Stimulated activated CD8-positive, alpha-beta memory T cell treated with anti-CD3 and anti-CD28 coated beads, Interleukin-12 subunit alpha, Interleukin-12 subunit beta, amount 100 ng/mL, for 24 hours (primary cell): ENCODE measurements around the gene RPA3.
"Not testable (repeated sequence)": the region's sequence is repeated elsewhere in the genome, so short reads cannot be mapped to it uniquely, and the experiment has no call there.

Experiments
- DNase-seq: peaks from one replicate; pipeline ENCODE4 v3.0.0-alpha.2; 2020; ENCODE audit errors: extremely low read depth

The RPA3 gene

DNA sequence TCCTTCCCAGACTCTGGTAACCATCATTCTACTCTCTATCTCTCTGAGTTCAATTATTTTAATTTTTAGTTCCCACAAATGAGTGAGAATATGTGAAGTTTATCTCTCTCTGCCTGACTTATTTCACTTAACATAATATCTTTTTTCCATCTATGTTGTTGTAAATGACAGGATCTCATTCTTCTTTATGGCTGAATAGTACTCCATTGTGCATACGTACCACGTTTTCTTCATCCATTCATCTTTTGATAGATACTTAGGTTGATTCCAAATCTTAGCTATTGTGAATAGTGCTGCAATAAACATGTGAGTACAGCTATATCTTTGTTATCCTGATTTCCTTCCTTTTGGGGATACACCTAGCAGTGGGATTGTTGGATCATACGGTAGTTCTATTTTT is 23.9 kb downstream of the RPA3 start:
- DNase-seq: no peak

DNA sequence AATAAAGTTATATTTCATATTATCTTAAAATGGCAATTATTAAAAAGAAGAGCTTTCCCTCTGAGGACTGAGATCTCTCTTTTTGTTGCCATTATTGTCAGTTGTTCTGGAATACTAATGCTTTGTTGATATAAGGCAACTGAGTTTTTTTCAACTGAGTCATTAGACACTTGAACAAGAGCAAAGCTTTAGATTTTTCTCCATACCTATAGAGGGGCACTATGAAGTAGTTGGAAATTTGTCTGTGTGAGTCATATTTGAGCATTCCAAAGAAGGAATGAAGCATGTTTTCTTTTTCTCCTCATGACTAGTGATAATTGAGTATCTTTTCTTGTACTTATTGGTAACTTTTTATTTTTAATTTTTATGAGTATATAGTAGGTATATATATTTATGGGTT is 24.5 kb downstream of the RPA3 start:
- DNase-seq: no peak

DNA sequence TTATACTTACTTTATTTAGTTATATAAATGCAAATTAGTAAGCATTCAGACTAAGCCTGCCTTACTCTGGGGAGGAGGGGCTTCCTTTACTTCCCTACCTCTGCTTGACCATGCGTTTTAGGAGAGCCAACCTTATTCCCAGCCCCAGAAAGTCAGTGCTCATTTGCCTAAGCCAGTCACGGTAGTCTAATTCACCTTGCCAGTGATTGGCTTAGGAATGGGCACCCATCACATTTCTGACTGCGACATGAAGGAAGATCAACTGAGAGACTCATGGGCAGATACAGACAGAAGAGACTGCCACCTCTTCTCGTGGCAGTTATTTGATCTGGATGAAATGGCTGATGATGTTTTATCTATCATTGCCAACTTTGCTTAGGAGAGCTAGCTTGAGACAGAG is 29.5 kb downstream of the RPA3 start:
- no peak for DNase-seq

DNA sequence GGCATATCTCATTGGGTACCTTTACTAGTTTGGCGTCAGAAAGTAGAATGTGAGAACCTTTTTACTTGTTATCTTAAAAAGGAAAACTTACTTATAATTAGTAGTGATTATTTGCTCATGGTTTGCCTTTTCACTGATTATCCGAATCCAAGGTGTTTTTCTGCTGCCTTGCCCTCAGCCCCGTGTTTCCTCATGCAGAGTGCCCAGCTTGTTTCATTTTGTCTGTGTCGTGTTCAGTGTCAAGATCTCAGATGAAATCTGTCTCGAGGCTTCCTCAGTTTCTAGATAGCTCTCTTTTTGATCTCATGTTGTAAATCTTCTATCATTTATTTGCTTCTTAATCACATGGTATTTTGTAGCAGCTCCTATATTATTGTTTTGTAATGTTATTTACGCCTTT is 30.1 kb downstream of the RPA3 start:
- DNase-seq: no peak

DNA sequence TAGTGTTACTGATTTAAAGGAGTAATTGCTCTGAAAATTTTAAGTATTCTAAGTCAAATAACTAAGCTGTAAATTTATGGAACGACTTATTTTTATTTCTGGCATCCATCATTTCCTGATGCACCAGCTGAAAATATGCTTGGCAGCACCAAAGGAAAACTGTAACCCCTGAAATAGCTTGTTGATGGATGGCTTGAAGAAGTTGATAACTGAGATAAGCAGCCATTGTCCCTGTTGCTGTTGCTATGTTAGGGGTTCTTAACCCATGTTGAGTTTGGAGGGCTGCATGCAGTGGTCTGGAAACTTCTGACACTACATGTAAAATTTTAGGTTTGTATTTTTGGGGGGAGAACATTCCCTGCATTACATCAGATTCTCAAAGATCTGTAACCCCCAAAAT is 30.6 kb downstream of the RPA3 start:
- no peak for DNase-seq

DNA sequence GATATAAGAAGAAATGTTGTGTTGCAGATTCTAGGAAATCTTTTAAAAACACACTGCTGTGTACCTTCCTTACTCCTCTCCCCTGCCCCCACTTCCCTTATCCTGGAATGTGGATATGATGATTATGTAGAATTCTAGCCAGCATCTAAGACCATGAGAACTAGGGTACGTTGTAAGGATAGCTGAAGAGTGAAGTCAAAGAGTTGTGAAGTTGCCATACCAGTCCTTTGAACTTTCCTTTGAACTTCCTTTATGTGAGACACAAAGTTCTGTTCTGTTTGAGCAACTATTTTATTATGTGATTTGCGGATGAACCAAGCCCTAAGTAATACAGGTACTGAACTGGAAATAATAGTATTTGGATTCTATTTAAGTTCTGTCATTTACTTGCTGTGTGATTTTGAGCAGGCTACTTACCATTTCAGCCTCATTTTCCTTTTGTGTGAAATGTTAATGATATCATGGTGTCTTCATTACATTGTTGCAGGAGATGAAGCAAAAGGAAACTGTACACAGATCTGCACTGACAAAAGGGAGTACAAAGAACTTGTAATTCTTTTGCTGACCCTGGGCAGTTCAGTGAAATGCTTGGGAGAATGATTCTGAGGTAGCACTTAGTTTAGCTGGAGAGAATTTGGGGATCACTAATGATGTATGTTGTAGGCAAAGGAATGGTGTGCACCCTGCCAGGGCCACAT is 31.4 kb downstream of the RPA3 start:
- DNase-seq: no peak

DNA sequence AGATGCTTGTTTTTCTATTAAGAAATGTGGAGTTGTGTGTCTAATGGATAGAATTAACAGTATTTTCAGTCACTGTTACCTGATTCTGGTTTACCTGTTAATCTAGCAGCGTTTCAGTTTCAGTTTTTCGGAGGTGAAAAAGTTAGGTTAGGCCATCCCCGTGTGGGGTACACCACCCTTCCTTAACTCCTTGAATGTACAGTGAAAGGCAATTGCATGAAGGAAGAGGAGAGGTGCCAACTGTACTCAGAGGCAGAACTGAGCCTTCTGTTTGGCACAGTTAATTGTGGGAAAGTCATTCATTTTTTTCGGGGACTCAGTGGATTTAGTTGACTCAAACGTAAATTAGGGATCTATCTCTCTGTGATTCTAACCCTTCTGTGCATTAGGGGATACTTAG is 35.5 kb downstream of the RPA3 start:
- DNase-seq: no peak

DNA sequence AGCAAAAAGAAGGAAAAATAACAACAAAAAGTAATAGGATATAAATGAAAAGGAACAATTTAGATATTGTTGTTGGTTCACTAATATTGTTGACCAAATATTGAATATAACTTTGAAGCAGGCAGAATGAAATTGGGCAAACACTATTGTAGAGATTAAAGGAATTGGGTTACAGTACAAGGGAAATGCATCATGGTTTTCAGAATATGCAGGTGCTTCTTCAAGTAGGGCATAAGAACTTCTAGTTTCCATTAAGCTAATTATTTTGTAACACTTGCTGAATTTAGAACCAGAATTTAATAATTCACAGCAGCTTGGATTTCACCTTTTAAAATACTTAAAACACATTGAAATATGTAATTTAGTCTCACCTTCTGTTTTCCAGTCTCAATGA is 36.5 kb downstream of the RPA3 start:
- DNase-seq: no peak

DNA sequence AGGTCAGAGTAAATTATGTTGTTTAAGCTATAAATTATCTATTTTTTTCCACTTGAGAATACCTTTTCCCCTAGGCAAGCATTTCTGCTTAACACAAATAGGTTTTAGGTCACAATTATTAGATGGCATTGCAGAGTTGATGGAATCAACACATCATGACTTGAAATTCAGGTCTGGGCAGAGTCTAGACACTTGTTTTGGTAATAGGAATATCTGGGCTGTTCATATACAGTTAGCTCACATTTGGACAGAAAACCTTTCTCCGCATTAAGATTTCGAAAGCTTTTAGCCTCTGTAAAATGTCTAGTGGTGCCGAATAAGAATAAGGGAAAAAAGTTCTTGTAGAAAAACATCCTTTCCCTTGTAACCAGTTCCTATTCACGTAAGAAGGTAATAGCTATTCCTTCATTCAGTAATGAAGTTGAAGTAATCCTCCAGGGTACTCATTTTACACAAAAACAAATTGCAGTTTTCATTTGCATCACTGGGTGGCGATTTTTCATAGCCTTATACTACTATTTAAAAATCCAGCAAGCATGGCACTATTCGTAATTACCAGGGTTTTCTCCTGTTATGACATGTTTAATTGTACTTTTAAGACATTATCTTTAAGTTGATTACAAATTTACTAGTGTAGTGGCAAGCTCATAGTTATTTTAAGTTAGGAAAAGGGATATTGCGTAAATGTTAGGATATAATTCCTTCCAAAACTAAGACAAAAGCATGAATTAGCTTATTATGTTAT is 37.0 kb downstream of the RPA3 start:
- no peak for DNase-seq

DNA sequence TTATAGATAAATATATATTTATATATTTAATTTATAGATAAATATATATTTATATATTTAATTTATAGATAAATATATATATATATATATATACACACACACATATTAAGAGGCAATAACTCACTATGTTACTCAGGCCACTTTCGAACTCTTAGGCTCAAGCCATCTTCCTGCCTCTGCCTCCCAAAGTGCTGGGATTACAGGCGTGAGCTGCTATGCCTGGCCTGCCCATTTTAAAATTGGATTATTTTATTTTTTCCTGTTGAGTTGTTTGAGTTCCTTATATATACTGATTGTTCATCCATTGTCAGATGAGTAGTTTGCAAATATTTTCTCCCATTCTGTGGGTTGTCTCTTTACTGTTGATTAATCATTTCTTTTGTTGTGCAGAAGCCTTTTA is 38.8 kb downstream of the RPA3 start:
- DNase-seq: not testable (repeated sequence)

DNA sequence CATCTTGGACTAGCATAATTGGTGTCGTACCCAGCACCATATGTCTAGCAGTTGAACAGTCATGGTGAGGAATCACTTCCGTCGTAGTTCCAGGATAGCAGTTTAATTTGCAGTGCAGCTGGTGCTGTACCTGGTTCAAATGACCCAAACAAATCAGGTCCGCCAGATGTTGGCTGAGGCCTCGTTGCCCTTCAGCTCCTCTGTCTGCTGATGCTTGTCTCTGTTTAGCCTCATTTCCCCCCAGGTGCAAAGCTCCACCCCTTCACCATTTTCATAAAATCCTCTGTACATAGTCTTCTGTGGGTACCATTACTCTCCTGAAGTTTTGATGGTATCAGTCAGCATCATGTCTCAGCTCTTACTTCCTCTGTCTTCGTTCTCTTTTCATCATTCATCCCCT is 42.7 kb downstream of the RPA3 start:
- no peak for DNase-seq

DNA sequence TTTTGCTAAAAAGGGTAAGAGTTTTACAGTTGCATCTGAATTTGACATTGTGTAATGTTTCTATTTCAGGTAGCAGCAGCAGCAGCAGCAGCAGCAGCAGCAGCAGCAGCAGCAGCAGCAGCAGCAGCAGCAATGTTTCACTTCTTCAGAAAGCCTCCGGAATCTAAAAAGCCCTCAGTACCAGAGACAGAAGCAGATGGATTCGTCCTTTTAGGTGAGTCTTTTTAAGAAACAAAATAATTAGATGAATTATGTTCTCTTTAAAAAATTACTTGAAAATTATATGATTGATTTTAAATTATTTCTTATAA is 45.2 kb downstream of the RPA3 start:
- DNase-seq: no peak

DNA sequence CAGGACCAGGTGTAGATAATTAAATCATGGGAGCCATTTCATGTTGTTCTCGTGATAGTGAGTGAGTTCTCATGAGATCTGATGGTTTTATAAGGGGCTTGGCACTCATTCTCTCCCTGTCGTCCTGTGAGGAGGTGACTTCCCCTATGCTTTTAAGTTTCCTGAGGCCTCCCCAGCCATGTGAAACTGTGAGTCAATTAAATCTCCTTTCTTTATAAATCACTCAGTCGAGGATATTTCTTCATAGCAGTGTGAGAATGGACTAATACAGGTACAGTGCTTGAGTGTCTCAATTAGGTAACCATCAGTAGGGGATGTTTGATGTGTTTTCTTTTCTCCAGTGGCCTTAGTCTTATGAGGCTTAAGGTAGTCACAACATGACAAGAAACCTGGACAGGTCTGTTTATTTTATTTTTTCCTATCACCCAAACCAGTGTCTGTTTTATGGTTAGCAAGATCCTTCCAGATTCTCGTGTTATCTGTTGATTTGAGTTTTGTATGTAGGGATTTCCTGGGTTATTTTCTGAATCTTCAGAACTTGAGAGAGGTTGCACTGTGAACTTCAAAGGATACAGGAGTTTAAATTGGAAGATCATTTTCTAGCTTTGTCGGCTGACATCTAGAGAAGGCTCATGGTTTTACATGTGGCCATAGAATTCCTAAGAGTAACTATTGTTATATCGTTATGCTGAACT is 45.7 kb downstream of the RPA3 start:
- DNase-seq: no peak

DNA sequence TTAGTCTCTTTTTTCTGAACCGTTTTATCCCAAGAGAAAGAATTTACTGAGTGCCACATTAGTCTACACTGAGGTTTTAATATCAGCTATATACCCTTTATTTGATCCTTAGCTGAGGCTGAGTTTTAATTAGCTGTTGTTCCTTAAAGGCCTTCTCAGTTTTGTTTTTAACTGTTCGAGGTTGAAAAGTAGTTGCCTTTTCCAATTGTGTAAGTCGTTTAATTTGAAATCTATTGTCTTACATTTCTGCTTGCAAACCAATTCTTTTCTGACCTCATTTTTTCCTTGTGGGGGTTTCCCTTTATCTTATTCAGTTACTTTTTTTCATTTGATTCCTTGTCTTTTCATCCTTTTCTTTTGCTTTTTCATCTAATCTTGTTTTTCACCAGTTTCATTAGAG is 47.0 kb downstream of the RPA3 start:
- no peak for DNase-seq

DNA sequence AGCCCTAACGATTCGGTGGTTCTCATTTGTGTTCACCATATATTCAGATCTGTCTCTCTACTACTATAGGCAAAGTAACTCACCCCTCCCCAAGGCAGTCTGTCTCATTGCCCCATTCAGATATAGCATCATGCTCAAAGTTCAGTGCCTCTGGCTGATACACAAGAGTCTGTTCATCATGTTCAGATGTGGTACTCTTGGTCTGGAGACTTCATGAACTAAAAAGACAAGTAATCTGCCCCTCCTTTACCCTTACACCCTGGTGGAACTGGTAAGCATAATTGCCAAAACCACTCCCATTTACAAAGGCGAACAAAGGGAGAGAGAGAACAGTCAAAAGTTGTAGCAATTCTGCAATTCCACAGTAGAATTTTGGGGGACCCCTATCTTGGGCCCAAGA is 47.9 kb downstream of the RPA3 start:
- no peak for DNase-seq

DNA sequence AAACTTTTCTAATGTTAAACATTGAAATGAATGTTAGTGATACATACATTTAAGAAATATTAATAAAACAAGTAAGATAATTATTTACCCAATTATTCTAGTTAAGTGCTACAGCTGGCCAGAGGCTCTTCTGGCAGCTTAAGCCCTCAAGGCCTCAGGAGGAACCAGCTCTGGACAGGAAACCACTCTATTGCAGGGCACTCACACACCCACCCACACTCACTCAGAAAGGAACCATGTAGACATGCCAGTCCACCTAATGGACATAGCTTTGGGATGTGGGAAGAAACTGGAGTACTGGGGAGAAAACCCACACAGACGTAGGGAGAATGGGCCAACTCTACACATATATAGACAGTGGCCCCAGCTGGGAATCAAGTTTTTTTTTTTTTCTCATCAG is 49.7 kb downstream of the RPA3 start:
- no peak for DNase-seq

DNA sequence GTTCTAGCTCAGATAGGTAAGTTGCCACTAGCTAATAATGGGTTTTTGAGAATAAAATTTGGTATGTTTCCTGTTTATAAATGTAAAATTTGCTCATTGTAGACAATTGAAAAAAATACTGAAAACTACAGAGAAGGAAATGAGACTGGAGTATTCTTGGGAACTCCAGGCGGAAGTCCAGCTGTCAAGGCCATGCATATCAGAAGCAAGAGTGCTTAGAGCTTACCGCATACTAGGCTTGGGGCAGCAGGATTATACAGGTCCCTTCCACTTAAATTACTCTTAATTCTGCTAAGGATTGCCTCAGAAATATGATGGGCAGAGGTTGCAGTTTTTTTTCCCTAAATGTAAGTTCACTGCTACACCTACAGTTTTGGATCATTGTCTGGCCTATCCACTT is 51.2 kb downstream of the RPA3 start:
- DNase-seq: no peak

DNA sequence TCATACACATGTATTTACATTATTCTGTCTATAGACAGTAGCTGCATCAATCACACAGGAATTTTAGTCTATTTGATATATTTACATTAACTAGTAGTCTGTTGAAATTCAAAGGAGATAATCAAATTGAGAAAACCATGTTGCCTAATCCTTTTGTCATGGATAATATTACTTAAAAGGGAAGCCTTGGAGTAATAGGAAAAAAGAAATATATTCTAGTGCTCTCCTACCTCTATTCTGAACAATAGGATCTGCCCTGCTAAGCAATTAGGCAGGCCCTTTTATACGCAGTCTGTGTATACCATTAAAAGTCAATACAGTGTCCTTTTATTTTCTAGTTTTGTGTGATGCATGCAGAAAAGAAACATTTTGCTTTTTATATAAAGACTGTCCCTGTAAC is 53.4 kb downstream of the RPA3 start:
- DNase-seq: no peak

DNA sequence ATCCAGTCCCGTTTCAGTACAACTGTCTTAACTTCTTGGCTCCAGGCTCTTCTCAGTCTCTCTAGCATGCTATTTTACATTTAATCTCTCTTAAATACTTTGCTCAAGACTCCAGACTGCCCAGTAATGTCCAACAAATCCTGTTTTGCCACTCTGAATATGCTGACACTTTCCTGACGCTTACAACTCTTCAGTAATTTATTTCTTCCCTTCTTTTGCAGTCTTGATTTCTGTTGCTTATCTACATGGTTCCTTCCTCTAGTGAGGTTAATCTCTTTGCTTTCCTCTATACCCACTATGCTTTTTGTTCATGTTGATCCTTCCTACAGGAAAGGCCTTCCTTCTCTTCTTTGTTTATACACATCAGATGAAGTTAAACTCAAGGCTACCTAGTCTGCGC is 54.1 kb downstream of the RPA3 start:
- DNase-seq: no peak

DNA sequence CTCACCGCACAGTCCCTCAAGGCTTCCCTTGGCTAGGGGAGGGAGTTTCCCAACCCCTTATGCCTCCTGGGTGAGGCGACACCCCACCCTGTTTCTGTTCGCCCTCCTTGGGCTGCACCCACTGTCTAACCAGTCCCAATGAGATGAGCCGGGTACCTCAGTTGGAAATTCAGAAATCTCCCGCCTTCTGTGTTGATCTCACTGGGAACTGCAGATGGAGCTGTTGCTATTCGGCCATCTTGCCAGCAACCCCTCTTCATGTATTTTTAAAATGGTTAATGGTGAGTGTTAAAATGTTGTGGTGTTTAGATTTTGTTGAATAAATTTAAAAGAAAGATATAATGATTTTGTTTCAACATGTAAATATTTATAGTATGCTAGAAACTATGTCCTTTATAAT is 55.9 kb downstream of the RPA3 start:
- no peak for DNase-seq

DNA sequence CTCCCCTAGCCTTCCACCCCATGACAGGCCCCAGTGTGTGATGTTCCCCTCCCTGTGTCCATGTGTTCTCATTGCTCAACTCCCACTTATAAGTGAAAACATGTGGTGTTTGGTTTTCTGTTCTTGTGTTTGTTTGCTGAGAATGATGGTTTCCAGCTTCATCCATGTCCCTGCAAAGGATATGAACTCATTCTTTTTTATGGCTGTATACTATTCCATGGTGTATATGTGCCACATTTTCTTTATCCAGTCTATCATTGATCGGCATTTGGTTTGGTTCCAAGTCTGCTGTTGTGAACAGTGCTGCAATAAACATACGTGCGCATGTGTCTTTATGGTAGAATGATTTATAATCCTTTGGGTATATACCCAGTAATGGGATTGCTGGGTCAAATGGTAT is 61.9 kb downstream of the RPA3 start:
- DNase-seq: not testable (repeated sequence)

DNA sequence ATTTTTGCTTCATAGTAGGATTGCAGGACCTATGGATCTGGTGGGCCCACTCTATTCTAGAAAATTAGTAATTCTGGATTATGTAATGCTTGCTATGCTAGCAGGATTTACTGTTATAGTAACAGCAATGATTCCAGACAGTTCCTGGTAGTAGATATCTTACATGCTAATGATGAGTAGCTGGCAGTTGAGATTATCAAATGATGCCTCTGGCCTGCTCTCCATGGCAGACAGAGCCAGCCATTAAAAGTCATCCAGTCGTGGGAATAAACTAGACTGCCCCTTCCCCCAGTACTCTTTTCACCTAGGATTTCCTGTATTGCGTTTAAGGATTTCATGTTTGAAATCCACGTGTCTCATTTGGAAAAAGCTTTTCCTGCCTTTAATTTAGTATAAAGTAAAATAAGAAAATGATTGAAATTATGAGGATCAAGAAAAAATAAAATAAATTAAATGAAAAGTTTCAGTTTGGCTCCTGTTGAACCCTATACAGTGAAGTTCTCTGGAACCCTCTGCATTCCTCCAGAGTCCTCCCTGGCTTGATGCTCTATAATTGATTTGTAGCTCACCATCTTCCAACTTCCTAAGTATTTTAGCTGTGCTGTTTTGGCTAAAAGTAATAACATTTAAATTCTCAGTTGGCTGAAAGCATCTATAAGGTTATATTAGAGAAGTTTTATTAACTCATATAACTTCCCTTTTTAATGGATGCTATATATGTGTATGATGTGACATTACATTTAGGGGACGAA is 63.3 kb downstream of the RPA3 start:
- no peak for DNase-seq
